ENCODE measurements around the gene OTUD7B.
A peak's percentile ranks its signal among the peaks of the same experiment; 100 is the strongest.
"Not testable (repeated sequence)": the region's sequence is repeated elsewhere in the genome, so short reads cannot be mapped to it uniquely, and the experiment has no call there.

The OTUD7B gene

DNA sequence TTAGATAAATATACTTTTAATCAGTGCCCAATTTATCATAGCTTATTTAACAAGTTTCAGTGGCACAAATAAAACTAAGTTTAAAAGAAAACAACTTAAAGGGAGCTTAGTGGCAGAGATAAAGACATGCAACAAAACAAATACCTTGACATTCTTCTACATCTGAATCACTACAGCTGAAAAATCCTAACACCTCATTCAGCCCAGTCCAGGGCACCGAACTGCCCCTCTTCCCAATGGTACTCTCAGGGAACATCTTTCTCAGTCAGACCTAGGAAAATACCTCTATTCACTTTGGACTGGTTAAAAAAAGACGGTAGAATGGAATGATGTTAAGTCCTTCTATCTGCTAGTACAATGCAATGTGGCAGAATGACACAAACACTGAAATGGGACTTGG is 8.3 kb downstream of the OTUD7B start:
- no peak for DNase-seq (ENCODE audit: low read depth)

DNA sequence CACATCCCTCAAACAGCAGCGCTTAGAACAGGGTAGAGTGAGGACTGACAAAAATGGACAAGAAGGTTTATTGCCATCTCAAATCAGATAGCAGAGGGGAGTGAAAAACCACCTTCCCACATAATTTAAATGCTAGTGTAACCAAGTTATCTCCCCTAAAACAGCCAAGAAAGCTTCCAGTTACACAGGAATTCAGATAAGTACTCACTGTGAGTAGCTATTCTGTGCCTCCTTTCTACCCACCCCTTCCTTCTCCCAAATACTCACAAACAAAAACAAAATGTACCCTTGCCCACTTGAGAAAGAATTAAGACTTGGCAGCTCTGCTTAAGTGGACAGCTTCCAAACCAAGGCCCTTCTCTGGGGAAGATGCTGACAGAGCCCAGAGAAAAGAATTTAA is 9.1 kb downstream of the OTUD7B start:
- peak; percentile 26 for DNase-seq (ENCODE audit: low read depth)

DNA sequence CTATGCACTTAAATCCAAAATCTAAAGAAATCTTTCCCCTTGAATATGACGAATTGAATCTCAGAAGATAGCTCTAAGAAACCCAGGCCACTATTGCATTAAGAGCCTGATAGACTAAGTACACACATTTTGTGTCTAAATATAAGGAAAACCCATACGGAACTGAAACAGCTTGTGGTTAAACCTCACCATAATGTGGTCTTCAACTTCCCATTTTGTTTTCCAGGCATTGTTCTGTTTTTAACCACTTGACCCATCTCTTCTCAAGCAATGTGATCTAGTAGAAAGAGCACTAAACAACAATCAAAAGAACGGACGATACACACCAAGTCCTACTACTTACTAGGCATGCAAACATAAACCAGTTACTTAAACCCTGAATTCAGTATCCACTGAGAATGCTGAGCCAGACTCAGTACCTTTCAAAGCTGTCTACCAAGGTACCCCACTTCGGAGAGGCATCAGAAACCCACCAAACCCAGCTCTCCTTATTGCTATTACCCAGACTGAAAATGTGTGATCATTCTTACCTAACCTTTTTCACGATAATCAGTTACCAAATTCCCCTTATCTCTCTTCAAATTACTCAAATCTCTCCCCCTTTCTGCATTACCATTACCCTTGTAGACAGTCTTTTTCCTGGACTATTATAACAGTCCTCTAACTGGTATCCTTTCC is 12.8 kb downstream of the OTUD7B start:
- DNase-seq (ENCODE audit: low read depth), result no peak

DNA sequence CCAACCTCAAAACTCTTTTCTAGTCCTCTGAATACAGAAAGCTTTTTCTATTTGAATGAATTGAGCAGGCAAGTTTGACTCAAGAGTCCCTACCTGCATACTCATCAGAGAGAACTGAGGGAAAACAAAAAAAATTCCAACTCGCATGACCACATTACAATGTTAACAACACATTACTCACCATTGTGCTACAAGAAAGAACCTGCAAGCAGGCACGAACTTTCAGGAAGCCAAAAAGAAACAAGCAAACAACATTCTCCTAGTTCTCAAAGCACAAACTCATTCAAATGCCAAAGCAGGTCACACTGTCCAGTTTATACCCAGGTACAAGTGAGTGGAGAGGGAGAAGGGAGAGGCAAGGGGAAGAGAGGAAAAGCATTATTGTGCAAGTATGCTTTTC is 14.6 kb downstream of the OTUD7B start:
- DNase-seq (ENCODE audit: low read depth), result no peak

DNA sequence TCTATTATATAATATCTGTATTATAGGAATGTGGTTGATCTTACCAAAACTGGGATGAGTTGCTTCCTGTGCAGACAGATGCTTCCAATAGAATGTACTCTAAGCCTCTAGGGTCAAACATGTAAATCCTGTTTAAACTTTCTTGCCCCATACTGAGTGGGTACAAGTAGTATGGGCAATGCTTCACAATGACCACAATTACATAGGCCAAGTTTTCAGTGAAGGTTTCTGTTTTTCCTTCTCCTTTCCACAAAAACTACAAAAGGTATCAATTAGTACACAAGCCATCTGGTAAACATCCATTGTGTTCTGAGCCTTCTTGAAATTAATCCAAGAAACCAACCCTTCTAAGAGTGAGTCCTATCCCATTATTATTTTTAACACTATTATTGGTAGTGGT is 16.8 kb downstream of the OTUD7B start:
- DNase-seq (ENCODE audit: low read depth), result peak; percentile 21

DNA sequence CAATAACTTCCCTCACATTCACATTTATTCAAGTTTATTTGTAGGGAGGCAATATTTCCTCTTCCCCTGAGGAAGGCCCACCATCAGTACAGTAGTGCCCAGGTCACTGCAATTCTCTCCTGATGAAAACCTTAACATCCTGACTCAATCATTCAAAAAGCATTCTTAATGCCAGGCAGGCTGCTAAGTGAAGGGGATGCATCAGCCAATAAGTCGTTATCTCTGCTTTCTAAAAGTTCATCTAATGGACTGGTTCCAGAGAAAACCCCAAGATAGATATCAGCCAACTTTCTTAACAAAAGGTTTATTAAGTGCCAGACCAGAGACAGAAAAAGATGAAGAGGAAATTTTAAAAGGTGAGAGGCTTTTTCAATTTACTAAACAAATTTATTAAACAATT is 17.3 kb downstream of the OTUD7B start:
- no peak for DNase-seq (ENCODE audit: low read depth)

DNA sequence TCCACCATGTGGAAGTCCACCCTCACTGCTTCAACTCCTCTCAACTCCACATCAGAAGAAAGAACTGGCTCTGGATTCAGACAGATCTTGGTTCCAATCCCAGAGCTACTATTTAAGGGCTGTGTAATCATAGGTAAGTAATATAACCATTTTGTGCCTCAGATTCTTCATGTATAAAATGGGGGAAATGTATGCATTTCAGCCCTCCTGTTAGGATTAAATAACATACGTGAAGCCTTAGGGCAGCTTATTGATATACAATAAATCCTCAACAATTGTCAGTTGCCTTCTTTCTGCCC is 23.3 kb downstream of the OTUD7B start:
- DNase-seq (ENCODE audit: low read depth), result no peak

DNA sequence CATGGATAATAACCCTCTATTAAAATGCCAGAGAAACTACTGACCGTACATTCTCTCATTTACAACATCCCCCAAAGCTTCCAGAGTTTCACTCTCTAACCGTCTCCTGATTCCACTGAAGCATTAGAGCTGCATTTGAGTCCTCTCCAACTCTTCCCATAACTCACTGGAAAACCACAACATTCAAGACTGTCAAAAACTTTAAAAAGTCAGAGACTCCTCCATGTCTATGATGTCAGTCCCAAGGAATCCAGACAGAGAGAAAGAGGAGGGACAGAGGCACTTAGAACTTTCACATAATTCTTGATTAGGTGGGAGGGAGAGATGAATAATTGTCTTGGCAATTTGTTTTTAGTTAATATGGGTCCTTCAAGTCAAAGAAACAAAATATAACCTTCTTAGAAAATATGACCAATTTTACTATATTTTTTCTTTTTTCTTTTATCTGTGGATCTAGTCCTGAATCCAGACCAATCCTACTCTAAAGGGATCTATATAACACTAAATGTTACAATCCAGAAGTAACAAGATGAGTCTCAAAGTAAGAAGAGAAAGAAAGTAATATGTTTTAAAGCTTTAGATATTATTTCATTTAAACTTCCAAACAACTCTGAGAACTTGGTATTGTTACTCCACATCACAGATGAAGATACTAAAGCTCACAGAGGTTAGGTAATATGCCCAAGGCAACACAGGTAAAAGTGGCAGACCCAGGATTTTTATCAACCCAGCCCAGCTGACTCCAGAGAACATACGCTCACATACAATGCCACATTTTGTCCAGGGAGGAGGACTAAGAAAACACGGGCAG is 23.8 kb downstream of the OTUD7B start:
- peak; percentile 58 for DNase-seq (ENCODE audit: low read depth)

DNA sequence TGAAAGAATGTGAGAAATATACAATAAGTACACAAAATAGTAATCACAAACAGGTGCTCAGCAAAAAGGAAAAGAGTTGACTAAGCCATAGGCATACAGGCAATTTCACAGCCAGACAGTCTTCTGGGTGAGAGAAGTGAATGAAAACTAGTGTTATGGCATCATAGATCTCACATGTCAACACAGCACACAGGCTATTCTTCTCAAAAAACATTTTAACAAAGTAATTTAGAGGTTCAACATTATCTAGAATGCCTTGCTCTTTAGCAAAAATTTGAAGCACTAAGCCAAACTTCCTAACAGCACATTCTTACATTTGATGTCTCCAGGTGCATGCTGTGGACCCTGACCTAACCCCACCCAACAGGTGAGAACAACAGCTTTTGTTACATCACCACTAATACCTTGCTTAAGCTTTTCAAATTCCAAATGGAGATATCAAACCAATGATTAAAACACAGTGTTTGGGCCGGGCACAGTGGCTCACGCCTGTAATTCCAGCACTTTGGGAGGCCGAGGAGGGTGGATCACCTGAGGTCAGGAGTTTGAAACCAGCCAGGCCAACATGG is 30.5 kb downstream of the OTUD7B start:
- no peak for DNase-seq (ENCODE audit: low read depth)

DNA sequence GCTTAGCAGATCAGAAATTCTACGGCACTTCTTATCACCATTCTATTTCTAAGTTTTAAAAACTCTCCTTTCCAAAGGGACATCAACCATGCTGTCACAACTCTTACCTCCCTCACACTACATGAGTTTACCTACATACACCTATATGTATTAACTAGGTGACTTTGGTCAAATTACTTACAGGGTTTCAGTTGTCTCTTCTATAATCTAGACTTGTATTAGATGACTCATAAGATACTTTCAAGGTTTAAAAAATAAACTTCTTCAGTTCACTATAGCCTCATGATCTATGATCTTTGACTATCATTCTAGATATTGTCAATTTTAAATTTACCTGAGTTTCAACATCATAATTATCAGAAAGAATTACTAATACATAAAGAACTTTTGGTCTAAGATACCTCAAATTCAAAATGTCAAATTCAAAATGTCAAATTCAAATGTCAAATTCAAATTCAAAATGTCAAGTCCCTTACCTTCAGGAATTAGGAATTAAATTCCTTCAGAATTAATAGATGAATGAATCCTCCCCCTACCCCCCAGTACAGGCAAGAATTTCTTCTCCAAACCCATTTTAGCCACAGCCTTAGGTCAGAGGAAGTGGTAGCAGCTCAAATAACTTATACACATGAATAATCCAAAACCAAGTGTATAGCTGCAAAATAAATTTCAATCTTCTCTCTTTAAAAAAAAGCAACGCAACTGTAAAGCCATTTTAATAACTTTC is 31.1 kb downstream of the OTUD7B start:
- DNase-seq (ENCODE audit: low read depth), result no peak

DNA sequence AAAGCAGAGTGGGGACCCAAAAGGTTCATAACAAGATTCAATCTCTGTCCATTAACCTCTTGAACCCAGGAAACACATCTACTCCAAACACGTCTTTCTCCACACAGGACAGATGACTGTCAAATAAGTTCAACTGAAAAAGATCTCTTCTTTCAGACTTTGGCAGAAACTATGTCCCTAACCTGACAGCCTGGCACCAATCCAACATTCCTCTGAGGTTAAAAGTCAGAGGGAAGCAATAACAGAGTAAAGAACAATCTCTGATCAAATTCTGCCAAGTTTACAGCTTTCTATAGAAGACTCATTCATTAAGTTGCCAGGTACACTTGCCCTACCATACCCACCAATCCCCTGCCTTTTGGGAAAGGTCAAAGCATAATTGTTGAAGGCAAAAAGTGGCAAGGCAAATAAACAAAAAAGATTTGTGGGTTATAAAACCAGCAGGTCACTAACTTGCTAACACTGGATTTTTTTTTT is 31.9 kb downstream of the OTUD7B start:
- no peak for DNase-seq (ENCODE audit: low read depth)

DNA sequence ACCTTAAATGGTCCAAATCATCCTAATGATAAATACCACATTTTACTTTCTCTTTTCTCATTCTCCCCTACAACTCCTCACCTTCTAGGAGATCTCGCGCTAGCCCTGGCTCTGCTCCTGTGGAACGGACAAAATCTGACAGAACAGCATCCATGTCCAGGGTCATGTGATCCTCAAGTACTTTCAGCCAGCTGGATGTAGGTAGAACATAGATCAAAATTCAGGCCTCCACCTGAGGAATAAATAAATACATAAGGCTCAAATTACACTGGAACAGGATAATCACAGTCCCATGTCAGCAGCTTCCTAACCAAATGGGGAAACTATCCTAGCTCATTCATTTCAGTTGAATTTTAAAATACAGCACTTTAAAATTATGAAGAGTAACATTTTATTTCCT is 33.2 kb downstream of the OTUD7B start:
- DNase-seq (ENCODE audit: low read depth), result no peak

DNA sequence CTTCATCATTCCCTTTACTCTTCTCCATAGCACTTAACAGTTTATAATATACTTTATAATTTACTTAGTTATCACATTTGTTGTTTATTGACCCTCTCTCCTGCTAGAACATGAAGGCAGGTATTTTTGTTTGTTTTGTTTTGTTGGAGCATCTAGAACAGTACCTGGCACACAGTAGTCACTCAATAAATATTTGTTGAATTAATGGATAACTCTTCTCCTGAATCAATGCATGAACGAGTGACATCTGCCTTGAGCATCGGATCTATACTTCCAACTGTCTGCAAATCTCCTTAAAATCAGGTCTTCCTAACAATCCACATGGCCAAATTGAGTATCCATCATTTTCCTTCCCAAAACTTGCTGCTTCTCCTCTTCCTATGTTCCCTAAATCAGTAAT is 38.0 kb downstream of the OTUD7B start:
- no peak for DNase-seq (ENCODE audit: low read depth)

DNA sequence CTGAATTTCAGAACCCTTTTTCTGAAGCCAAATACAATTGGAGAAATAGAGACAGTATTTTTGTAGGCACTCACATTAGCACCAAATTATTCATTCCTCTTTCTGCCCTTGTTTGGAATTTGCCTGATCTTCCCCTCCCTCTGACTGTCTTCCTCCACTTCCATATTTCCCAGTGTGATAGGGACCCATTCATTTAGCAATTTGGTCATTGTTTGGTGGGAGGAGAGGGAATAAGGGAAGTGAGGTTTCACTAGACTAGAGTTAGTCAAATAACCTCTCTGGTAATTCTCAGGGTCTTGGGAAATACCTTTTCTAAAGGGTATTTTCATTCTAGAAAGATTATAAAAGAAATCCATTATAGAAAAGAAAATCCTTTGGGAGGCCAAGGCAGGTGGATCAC is 42.9 kb downstream of the OTUD7B start:
- DNase-seq (ENCODE audit: low read depth), result no peak

DNA sequence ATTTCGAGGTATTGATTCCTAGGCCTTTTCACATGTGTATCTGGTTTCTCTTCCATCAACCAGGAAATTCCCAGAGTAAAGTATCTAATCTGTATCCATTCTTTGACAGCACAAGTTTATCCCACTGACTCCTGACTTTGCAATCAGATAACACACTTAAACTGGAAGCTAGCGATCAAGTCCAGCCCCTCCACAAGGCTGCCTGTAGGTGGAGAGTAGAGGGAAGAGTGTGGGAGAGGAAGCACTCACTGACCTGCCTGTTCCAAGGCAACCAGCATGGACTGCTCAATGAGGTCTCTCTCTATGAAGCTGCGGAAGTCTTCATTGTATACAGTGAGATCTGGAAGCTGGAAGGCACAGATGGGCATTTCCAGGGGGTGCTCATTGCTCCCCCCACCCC is 43.5 kb downstream of the OTUD7B start:
- DNase-seq (ENCODE audit: low read depth), result no peak

DNA sequence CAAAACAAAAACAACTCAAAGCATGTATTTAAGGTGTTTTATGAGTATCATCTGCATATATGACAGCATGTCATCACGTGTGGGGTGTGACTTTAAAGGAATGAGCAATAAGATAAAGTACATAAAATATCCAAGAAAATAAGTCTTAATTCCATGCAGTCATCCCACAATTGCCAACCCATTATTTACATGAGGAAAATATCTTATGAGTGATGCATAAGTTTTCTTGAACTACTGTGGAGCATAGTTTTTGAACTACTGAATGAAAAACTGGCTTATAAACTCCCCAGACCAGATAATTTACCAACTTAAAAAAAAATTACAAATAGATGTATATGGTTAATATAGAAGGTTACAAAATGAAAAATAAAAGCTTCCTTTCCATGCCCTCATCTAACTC is 44.1 kb downstream of the OTUD7B start:
- no peak for DNase-seq (ENCODE audit: low read depth)

DNA sequence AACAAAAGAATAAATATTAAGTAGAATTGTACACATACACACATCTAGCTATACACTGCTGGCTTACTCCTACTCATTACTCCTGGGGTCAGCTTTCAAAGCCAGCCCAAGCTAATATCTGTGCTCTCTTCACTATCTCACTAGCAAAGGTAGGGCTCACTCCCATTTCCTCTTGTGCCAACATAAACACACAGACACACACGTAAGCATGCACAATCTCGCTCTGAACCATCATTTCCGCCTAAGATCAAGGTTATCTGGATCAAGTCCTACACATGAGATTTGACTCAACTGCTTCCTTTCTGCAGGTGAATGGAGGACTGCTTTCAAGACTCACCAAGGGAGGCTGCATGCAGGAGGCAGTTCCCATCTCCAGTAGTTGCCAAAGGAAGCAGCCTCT is 45.1 kb downstream of the OTUD7B start:
- no peak for DNase-seq (ENCODE audit: low read depth)

DNA sequence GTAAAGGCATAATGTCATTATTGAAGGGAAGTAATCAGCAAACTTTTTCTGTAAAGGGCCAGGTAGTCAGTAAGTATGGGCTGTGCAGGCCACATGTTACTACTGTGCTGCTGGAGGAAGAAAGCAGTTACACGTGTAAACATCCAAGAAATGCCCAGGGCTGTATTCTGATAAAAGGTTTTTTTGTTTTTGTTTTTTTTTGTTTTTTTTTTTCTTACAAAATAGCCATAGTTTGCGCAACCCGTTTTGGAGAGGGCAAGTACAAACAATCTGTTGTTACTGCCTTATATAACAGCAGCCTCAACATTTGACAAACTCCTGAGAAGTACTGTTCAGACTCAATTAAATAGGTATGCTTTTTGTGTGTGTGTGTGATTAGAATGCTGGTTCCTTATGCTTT is 47.2 kb downstream of the OTUD7B start:
- peak; percentile 50 for DNase-seq (ENCODE audit: low read depth)

DNA sequence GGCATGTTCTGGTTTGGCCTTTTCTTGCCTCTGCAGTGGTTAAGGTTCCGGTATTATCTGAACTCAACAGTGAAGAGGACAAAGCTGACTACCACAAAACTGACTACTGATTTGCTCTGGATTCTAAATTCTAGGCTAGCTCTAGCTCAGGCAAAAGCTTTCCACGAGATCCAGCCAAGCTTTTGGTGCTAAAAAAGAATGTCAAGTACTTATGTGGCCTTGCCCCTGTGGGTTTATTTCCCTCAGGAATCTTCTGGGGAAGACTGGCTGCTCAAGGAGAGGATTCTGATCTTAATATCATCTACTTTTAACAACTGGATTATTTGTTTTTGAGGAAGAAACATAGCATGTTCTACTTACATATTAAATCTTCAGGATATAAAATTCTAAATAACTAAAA is 47.8 kb downstream of the OTUD7B start:
- DNase-seq (ENCODE audit: low read depth), result no peak

DNA sequence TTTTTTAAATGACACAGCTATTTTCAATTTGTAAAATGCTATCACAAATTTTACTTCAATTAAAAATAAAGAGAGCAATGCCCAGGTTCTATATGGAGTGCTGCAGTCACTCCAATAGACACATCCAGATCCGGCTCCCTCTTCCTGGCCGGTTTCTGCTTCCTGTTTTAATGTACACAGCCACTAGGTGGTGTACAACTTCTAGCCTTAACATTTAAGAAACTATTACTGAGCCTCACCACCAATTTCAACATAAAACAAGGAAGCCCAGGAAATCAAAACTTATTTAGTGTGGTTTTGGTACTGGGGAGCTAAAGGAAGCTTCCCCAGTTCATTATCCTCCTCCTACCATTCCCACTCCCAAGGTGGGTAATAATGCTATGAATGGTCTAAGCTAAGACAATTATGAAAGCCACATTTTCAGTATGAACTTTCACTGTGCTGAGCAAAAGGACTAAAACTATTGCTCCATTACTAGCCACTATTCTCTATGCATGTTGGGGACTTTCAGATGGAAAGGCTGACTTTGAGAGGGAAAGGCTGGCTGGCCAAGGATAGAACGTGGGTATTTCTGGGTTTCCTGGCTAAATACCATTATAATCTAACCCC is 48.4 kb downstream of the OTUD7B start:
- DNase-seq (ENCODE audit: low read depth), result peak; percentile 77

DNA sequence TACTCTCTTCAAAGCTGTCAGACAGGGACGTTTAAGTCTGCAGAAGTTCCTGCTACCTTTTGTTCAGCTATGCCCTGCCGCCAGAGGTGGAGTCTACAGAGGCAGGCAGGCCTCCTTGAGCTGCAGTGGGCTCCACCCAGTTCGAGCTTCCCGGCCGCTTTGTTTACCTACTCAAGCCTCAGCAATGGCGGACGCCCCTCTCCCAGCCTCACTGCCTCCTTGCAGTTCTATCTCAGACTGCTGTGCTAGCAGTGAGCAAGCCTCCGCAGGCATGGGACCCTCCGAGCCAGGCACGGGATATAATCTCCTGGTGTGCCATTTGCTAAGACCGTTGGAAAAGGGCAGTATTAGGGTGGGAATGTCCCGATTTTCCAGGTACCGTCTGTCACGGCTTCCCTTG is 53.0 kb downstream of the OTUD7B start:
- not testable (repeated sequence) for DNase-seq (ENCODE audit: low read depth)

DNA sequence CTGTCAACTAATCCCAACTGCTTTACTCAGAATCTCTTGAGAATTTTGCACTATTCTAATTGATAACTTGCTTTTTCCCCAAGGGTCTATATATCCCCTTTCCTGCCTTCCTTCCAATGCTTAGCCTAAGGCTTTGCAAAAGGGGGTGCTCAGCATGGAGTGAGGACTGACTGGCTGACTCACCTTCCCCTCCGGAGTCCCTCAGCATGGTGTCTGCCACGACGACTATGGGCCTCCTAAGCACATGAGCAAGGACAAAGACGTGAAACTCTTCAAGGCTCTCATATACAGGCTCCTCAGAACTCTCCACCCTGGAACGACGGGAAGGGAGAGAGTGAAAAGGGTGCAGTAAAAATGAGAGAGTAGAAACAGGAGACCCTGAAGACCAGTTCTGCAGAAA is 60.6 kb downstream of the OTUD7B start:
- no peak for DNase-seq (ENCODE audit: low read depth)

Measured in fibroblast of gingiva (primary cell).